ENCODE results near the gene TLX2. TPM values are rescaled to one million over a fixed set of nuclear protein-coding genes. Genes with fewer than 3 reads are reported as not detected.

TLX2 gene
- total and polyA plus RNA-seq, 2 of the 8 experiments (the other 6 are each of a cell fraction or from before 2014, with no cell fraction given): 0.06 to 0.17 TPM

DNA sequence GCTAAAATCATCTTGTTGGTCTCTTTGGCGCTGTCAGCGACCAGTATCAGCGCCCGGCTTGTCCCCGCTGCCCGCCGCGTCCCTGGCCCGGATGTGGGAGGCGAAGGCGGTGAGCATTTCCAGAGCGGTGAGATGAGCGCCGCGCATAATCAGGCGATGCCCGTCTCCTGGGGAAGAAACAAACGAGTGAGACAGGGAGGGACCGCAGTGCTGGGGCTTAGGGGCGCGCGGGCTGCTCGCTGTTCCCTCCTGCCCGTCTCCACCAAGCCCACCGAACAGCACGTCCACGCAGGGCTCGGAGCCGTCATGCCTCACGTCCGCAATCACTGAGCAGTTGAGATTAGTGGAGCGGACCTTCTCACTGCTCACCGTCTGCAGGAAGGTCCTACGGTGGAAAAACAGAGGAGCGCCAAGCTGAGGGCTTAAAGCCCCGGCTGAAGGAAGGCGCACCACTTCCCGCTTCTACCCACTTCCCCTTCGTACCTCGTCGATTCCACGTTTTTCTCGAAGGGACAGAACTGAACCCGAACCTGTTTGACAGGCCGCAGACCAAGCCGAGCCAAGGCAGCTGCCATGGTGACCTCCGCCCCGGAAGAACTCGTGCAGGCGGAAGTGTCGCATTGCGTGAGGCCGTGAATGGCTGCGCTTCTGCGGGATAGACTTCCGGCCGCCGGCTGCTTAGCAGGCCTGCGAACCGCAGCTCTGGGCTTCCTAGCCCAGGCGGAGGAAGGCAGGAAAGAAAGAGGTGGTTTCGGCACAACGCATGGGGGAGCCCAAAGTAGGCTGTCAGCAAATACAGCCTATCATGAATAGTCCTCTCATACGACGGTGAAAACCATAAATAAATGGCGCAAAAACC is 41.9 kb upstream of the TLX2 start, which contains the start of gene MRPL53 (continued):
- no peak for TF ChIP-seq RFX5 (IDR thresholded peaks at IDR 0.05; ENCODE audit: borderline replicate concordance, low read depth, low read length)
- TF ChIP-seq, protein P1, sequence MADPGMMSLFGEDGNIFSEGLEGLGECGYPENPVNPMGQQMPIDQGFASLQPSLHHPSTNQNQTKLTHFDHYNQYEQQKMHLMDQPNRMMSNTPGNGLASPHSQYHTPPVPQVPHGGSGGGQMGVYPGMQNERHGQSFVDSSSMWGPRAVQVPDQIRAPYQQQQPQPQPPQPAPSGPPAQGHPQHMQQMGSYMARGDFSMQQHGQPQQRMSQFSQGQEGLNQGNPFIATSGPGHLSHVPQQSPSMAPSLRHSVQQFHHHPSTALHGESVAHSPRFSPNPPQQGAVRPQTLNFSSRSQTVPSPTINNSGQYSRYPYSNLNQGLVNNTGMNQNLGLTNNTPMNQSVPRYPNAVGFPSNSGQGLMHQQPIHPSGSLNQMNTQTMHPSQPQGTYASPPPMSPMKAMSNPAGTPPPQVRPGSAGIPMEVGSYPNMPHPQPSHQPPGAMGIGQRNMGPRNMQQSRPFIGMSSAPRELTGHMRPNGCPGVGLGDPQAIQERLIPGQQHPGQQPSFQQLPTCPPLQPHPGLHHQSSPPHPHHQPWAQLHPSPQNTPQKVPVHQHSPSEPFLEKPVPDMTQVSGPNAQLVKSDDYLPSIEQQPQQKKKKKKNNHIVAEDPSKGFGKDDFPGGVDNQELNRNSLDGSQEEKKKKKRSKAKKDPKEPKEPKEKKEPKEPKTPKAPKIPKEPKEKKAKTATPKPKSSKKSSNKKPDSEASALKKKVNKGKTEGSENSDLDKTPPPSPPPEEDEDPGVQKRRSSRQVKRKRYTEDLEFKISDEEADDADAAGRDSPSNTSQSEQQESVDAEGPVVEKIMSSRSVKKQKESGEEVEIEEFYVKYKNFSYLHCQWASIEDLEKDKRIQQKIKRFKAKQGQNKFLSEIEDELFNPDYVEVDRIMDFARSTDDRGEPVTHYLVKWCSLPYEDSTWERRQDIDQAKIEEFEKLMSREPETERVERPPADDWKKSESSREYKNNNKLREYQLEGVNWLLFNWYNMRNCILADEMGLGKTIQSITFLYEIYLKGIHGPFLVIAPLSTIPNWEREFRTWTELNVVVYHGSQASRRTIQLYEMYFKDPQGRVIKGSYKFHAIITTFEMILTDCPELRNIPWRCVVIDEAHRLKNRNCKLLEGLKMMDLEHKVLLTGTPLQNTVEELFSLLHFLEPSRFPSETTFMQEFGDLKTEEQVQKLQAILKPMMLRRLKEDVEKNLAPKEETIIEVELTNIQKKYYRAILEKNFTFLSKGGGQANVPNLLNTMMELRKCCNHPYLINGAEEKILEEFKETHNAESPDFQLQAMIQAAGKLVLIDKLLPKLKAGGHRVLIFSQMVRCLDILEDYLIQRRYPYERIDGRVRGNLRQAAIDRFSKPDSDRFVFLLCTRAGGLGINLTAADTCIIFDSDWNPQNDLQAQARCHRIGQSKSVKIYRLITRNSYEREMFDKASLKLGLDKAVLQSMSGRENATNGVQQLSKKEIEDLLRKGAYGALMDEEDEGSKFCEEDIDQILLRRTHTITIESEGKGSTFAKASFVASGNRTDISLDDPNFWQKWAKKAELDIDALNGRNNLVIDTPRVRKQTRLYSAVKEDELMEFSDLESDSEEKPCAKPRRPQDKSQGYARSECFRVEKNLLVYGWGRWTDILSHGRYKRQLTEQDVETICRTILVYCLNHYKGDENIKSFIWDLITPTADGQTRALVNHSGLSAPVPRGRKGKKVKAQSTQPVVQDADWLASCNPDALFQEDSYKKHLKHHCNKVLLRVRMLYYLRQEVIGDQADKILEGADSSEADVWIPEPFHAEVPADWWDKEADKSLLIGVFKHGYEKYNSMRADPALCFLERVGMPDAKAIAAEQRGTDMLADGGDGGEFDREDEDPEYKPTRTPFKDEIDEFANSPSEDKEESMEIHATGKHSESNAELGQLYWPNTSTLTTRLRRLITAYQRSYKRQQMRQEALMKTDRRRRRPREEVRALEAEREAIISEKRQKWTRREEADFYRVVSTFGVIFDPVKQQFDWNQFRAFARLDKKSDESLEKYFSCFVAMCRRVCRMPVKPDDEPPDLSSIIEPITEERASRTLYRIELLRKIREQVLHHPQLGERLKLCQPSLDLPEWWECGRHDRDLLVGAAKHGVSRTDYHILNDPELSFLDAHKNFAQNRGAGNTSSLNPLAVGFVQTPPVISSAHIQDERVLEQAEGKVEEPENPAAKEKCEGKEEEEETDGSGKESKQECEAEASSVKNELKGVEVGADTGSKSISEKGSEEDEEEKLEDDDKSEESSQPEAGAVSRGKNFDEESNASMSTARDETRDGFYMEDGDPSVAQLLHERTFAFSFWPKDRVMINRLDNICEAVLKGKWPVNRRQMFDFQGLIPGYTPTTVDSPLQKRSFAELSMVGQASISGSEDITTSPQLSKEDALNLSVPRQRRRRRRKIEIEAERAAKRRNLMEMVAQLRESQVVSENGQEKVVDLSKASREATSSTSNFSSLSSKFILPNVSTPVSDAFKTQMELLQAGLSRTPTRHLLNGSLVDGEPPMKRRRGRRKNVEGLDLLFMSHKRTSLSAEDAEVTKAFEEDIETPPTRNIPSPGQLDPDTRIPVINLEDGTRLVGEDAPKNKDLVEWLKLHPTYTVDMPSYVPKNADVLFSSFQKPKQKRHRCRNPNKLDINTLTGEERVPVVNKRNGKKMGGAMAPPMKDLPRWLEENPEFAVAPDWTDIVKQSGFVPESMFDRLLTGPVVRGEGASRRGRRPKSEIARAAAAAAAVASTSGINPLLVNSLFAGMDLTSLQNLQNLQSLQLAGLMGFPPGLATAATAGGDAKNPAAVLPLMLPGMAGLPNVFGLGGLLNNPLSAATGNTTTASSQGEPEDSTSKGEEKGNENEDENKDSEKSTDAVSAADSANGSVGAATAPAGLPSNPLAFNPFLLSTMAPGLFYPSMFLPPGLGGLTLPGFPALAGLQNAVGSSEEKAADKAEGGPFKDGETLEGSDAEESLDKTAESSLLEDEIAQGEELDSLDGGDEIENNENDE (IDR thresholded peaks at IDR 0.05; ENCODE audit: insufficient replicate concordance, low read length): no peak
- peak; percentile 82; the same call in 1 of the 2 replicates for TF ChIP-seq TAF1 (IDR thresholded peaks at IDR 0.05; ENCODE audit: low read depth, low read length)
- 0 out of 2 replicates have a peak, but pooled peaks have one; percentile 64 for TF ChIP-seq PHF8 (conservative IDR thresholded peaks at IDR 0.05; ENCODE audit: low read depth, low read length)
- TF ChIP-seq CREB1 (IDR thresholded peaks at IDR 0.05): peak; percentile 78
- TF ChIP-seq RAD21 (IDR thresholded peaks at IDR 0.05 in 1 of 2, conservative IDR thresholded peaks at IDR 0.05 in 1 of 2; ENCODE audit: low read depth in 2 of 2, low read length in 2 of 2): no peak
- 0 out of 3 replicates have a peak, but pooled peaks of 1 of the 2 experiments have one; percentile 46 for TF ChIP-seq EP300 (IDR thresholded peaks at IDR 0.05; ENCODE audit: borderline replicate concordance in 1 of 2, low read depth in 2 of 2, low read length in 2 of 2)

Measured in H1 (cell line).